OCI-LY7 (cell line): ENCODE measurements around the gene ARHGAP30. TPM values are rescaled to one million over a fixed set of nuclear protein-coding genes. Genes with fewer than 3 reads are reported as not detected.
A peak's percentile ranks its signal among the peaks of the same experiment; 100 is the strongest.

Experiments used
- BruUV-seq: library from RNA; stranded (reverse); fragments of 400-500 nt; replicated peaks from 2 replicates; lab custom pipeline; 2021; lab: Mats Ljungman, UMichigan
- CTCF ChIA-PET: fragments of 300-600 bp; sonication (Branson Sonifier 250); formaldehyde crosslinking; loops from one replicate; lab custom pipeline; 2022; ENCODE audit warnings: antibody characterized with exemption; ENCODE audit not compliant: unreplicated experiment; lab: Charles Lee
- POLR2A ChIA-PET: fragments of 300-600 bp; sonication (Branson Sonifier 250); formaldehyde crosslinking; loops from one replicate; lab custom pipeline; 2022; ENCODE audit warnings: antibody characterized with exemption; lab: Charles Lee
- DNase-seq: peaks from one replicate; pipeline ENCODE4 v3.0.0-alpha.2; 2015; ENCODE audit warnings: low spot score
- H2AFZ ChIP-seq: fragments of 200-600 bp; sonication (generic), shearing (Covaris generic); 2 replicates; pipeline ENCODE4 v1.6.1; 2014; ENCODE audit warnings: mild to moderate bottlenecking, antibody characterized with exemption, low read length, moderate library complexity
- H3K27ac ChIP-seq: fragments of 200-600 bp; sonication (generic); 2 replicates; pipeline ENCODE4 v1.5.1; 2014; ENCODE audit warnings: mixed run types, low read depth, mild to moderate bottlenecking, moderate library complexity, low read length, inconsistent platforms; ENCODE audit not compliant: poor library complexity, severe bottlenecking
- H3K36me3 ChIP-seq: fragments of 200-600 bp; sonication (generic); 2 replicates; pipeline ENCODE4 v1.6.1; 2014; ENCODE audit warnings: mild to moderate bottlenecking, antibody characterized with exemption, low read length, moderate library complexity, mixed read lengths; ENCODE audit not compliant: insufficient read depth
- H3K4me1 ChIP-seq: fragments of 200-600 bp; sonication (generic); 2 replicates; pipeline ENCODE4 v1.5.1; 2014; ENCODE audit warnings: mild to moderate bottlenecking, low read length; ENCODE audit not compliant: insufficient read depth, poor library complexity, severe bottlenecking
- H3K4me2 ChIP-seq: fragments of 200-600 bp; sonication (generic); 2 replicates; pipeline ENCODE4 v1.6.1; 2014; ENCODE audit warnings: mild to moderate bottlenecking, low read length
- H3K4me3 ChIP-seq: fragments of 200-600 bp; sonication (generic); 2 replicates; pipeline ENCODE4 v1.5.1; 2014; ENCODE audit warnings: mild to moderate bottlenecking, low read depth, low read length; ENCODE audit not compliant: poor library complexity, severe bottlenecking
- H3K79me2 ChIP-seq: fragments of 200-600 bp; sonication (generic); 2 replicates; pipeline ENCODE4 v1.6.1; 2016; ENCODE audit warnings: low read depth, mild to moderate bottlenecking, low read length, moderate library complexity, mixed read lengths; ENCODE audit not compliant: insufficient read depth
- H3K9me2 ChIP-seq: fragments of 200-600 bp; sonication (generic); 2 replicates; pipeline ENCODE4 v1.6.1; 2016; ENCODE audit warnings: mild to moderate bottlenecking, low read length, mixed read lengths; ENCODE audit not compliant: insufficient read depth
- H3K9me3 ChIP-seq: fragments of 200-600 bp; sonication (generic); 2 replicates; pipeline ENCODE4 v1.6.1; 2014; ENCODE audit warnings: mild to moderate bottlenecking, mixed run types, low read length, mixed read lengths
- H4K20me1 ChIP-seq: fragments of 200-600 bp; sonication (generic); 2 replicates; pipeline ENCODE4 v1.6.1; 2014; ENCODE audit warnings: mild to moderate bottlenecking, antibody characterized with exemption, low read length, moderate library complexity, mixed read lengths; ENCODE audit not compliant: insufficient read depth
- CTCF ChIP-seq: fragments of 200-600 bp; sonication (generic); conservative IDR thresholded peaks from 2 replicates; pipeline ENCODE4 v1.5.1; 2014; ENCODE audit warnings: mild to moderate bottlenecking, antibody characterized with exemption, low read length, moderate library complexity, mixed read lengths
- EZH2phosphoT487 ChIP-seq: fragments of 200-600 bp; sonication (generic); IDR thresholded peaks from 2 replicates; pipeline ENCODE4 v1.6.1; 2018; ENCODE audit warnings: low read depth, borderline replicate concordance, mild to moderate bottlenecking, mixed run types, antibody characterized with exemption, low read length, moderate library complexity, mixed read lengths
- intact Hi-C: fragments of 100-400 bp; cut with micrococcal nuclease; formaldehyde crosslinking; loops from one replicate; pipeline ENCODE4 v1.10.0; 2022; ENCODE audit not compliant: unreplicated experiment
- total RNA-seq, 2 experiments: library from RNA; depleted of rRNA in 1 of 2; stranded (reverse); fragments of >200 nt in 1 of 2; shearing (Covaris generic) in 1 of 2; gene quantifications; 2 replicates each; pipeline ENCODE4 v1.2.3, GENCODE V29; 2014 to 2022

Gene ARHGAP30
- total RNA-seq, 2 experiments from 2014 or later: 56.2 to 101 TPM

- POLR2A ChIA-PET: interaction anchor here (0.5 to 3.9 kb wide), 14 partner anchors 9 to 133 kb away, joined by 3 to 42 read pairs (median 5); partner anchors contain the start of genes NDUFS2, NIT1, PFDN2 and TSTD1
- H2AFZ ChIP-seq: peak overlapping the region; percentile 80; the same call in 1 of the 2 replicates
- H3K9me2 ChIP-seq: no peaks in the 10 kb centered on the region
- peaks cover 30% of the 10 kb centered on the region for H3K4me1 ChIP-seq
- peak overlapping the region; percentile 99 for H3K4me2 ChIP-seq
- peak; percentile 41 for DNase-seq
- no peak for TF ChIP-seq CTCF
- TF ChIP-seq EZH2phosphoT487: no peak
- CTCF ChIA-PET: interaction anchor here (0.6 to 1.1 kb wide), 3 partner anchors 14 to 38 kb away, joined by 3 to 4 read pairs (median 3); no protein-coding TSS in a partner anchor
- H3K79me2 ChIP-seq: peaks cover 48% of the 10 kb centered on the region
- intact Hi-C loops: loop anchor here (2.0 kb wide), 2 partner anchors 50 to 86 kb away; partner anchors contain the start of genes NIT1 and PFDN2
- H3K9me3 ChIP-seq: no peaks in the 10 kb centered on the region
- peaks cover 27% of the 10 kb centered on the region for H3K36me3 ChIP-seq
- H3K27ac ChIP-seq: peak overlapping the region; percentile 86
- BruUV-seq: no TSS peak
- peak overlapping the region; percentile 96 for H3K4me3 ChIP-seq
- H4K20me1 ChIP-seq: peaks cover 6% of the 10 kb centered on the region; the same call in 1 of the 2 replicates
These were observed 450 bp downstream of the ARHGAP30 start for GRCh38 chr1:161069241-161069640.

GRCh38 chr1:161068306-161069234 lies 1.1 kb downstream of the ARHGAP30 start:
- peak; percentile 84 for DNase-seq
- Histone ChIP-seq H3K9me2 (no peaks in the 10 kb centered on the region), H3K79me2 (peaks cover 55% of the 10 kb centered on the region), H4K20me1 (peaks cover 6% of the 10 kb centered on the region; the same call in 1 of the 2 replicates), H3K4me2 (peak overlapping the region; percentile 99), H2AFZ (no peak overlapping the region), H3K4me3 (peak overlapping the region; percentile 96), H3K27ac (peak overlapping the region; percentile 86), H3K4me1 (peaks cover 30% of the 10 kb centered on the region), H3K9me3 (no peaks in the 10 kb centered on the region), H3K36me3 (peaks cover 34% of the 10 kb centered on the region)
- no TSS peak for BruUV-seq
- ChIA-PET POLR2A (interaction anchor here (0.6 to 3.9 kb wide), 17 partner anchors 8 to 134 kb away, joined by 3 to 42 read pairs (median 4); partner anchors contain the start of genes F11R, NDUFS2, NIT1 and PFDN2), CTCF (interaction anchor here (1.4 kb wide), 2 partner anchors 9 to 22 kb away, joined by 4 to 6 read pairs; partner anchors contain the start of gene USF1)
- TF ChIP-seq EZH2phosphoT487 (no peak), CTCF (no peak)
- intact Hi-C loops: loop anchor here (1.0 to 2.0 kb wide), 3 partner anchors 23 to 86 kb away; partner anchors contain the start of genes NIT1, PFDN2 and USF1
